Breast epithelium (tissue), 4 donors: ENCODE results near the gene CIROP. TPM values are rescaled to one million over a fixed set of nuclear protein-coding genes. Genes with fewer than 3 reads are reported as not detected.
A peak's percentile ranks its signal among the peaks of the same experiment; 100 is the strongest.

ENCODE experiments used
- DNase-seq, 2 donors: peaks; one replicate each; pipeline ENCODE4 v3.0.0-alpha.2; 2019; ENCODE audit warnings: low spot score in 2 of 2
- H3K27ac ChIP-seq, 2 donors: fragments of 200-600 bp; sonication (generic) in 1 of 2; one replicate each; pipeline ENCODE4 v1.5.1; 2016 to 2019; ENCODE audit warnings: mild to moderate bottlenecking in 1 of 2
- H3K27me3 ChIP-seq, 2 donors: fragments of 200-600 bp; sonication (generic) in 1 of 2; one replicate each; pipeline versions ENCODE4 v1.5.1 to v1.6.0; 2017 to 2019; ENCODE audit warnings: control low read depth in 1 of 2, mild to moderate bottlenecking in 1 of 2
- H3K36me3 ChIP-seq: fragments of 200-600 bp; one replicate; pipeline ENCODE4 v1.5.1; 2019
- H3K4me1 ChIP-seq, 2 donors: fragments of 200-600 bp; sonication (generic); one replicate each; pipeline ENCODE4 v1.5.1; 2016 to 2019; ENCODE audit warnings: control low read depth in 1 of 2
- H3K4me3 ChIP-seq, 3 donors: fragments of 200-600 bp; sonication (generic); 1 replicate in 2 of 3; 2 replicates in 1 of 3; pipeline ENCODE4 v1.5.1; 2016 to 2019; ENCODE audit warnings: mild to moderate bottlenecking in 3 of 3, moderate library complexity in 2 of 3
- H3K9me3 ChIP-seq, 2 donors: fragments of 200-600 bp; sonication (generic) in 1 of 2; one replicate each; pipeline ENCODE4 v1.5.1; 2016 to 2019; ENCODE audit warnings: control low read depth in 1 of 2
- CTCF ChIP-seq, 3 donors: fragments of 450-650 bp; IDR thresholded peaks; one replicate each; pipeline ENCODE4 v1.5.1; 2016 to 2017; ENCODE audit warnings: antibody characterized with exemption in 3 of 3, mild to moderate bottlenecking in 3 of 3, moderate library complexity in 3 of 3
- POLR2A ChIP-seq: fragments of 450-650 bp; IDR thresholded peaks from one replicate; pipeline ENCODE4 v1.6.1; 2016; ENCODE audit warnings: antibody characterized with exemption, mild to moderate bottlenecking, moderate library complexity
- POLR2AphosphoS5 ChIP-seq, 3 donors: sonication (generic); formaldehyde crosslinking; IDR thresholded peaks; one replicate each; pipeline ENCODE4 v1.6.1; 2017; ENCODE audit warnings: antibody characterized with exemption in 3 of 3
- intact Hi-C: fragments of 100-400 bp; cut with DNase I; formaldehyde crosslinking; loops from one replicate; pipeline ENCODE4 v1.15.1; 2023; ENCODE audit warnings: low total_unique reads
- total RNA-seq, 3 donors: library from RNA; depleted of rRNA; stranded (reverse); fragments of >200 nt; gene quantifications; one replicate each; pipeline ENCODE4 v1.1.0, GENCODE V29; 2016

CIROP gene
- total RNA-seq, 3 donors from 2014 or later, result not detected

- TF ChIP-seq POLR2AphosphoS5 (IDR thresholded peaks at IDR 0.05) (no peak), POLR2A (no peak), CTCF (IDR thresholded peaks at IDR 0.05) (no peak)
- H3K4me1 ChIP-seq, result peaks cover 0 to 3% of the 10 kb centered on the region in 2 donors
- no peaks in the 10 kb centered on the region for H3K36me3 ChIP-seq
- H3K27ac ChIP-seq, result no peak overlapping the region
- no peak overlapping the region for H3K4me3 ChIP-seq
- H3K9me3 ChIP-seq, result no peaks in the 10 kb centered on the region
- H3K27me3 ChIP-seq, result no peaks in the 10 kb centered on the region
- intact Hi-C loops, result no loop called here
- DNase-seq, result no peak
Measured at GRCh38 chr14:23115918-23116317, 11.1 kb upstream of the CIROP start.

- H3K4me3 ChIP-seq, result no peak overlapping the region
- peaks cover 0 to 3% of the 10 kb centered on the region in 2 donors for H3K4me1 ChIP-seq
- peak in 1 of 2 donors; percentile 53 for DNase-seq
- intact Hi-C loops, result no loop called here
- no peaks in the 10 kb centered on the region for H3K36me3 ChIP-seq
- no peaks in the 10 kb centered on the region for H3K27me3 ChIP-seq
- no peak for TF ChIP-seq POLR2AphosphoS5 (IDR thresholded peaks at IDR 0.05)
- TF ChIP-seq POLR2A, result no peak
- no peak for TF ChIP-seq CTCF (IDR thresholded peaks at IDR 0.05)
- H3K27ac ChIP-seq, result peak overlapping the region; percentile 67 to 77
- no peaks in the 10 kb centered on the region for H3K9me3 ChIP-seq
Measured at GRCh38 chr14:23115039-23115731, 10.4 kb upstream of the CIROP start.

GRCh38 chr14:23114669-23115038, 9.9 kb upstream of the CIROP start:
- intact Hi-C loops, result no loop called here
- TF ChIP-seq POLR2A (no peak), POLR2AphosphoS5 (IDR thresholded peaks at IDR 0.05) (no peak), CTCF (IDR thresholded peaks at IDR 0.05) (no peak)
- Histone ChIP-seq H3K27me3 (no peaks in the 10 kb centered on the region), H3K4me1 (peaks cover 0 to 3% of the 10 kb centered on the region in 2 donors), H3K9me3 (no peaks in the 10 kb centered on the region), H3K27ac (peak overlapping the region; percentile 67 to 77), H3K4me3 (no peak overlapping the region), H3K36me3 (no peaks in the 10 kb centered on the region)
- DNase-seq, result no peak

GRCh38 chr14:23114120-23114458, 9.3 kb upstream of the CIROP start:
- Histone ChIP-seq H3K9me3 (no peaks in the 10 kb centered on the region), H3K27me3 (no peaks in the 10 kb centered on the region), H3K4me1 (peaks cover 0 to 3% of the 10 kb centered on the region in 2 donors), H3K4me3 (no peak overlapping the region), H3K27ac (no peak overlapping the region), H3K36me3 (no peaks in the 10 kb centered on the region)
- no peak for DNase-seq
- intact Hi-C loops, result no loop called here
- TF ChIP-seq CTCF (IDR thresholded peaks at IDR 0.05), result no peak
- no peak for TF ChIP-seq POLR2A
- TF ChIP-seq POLR2AphosphoS5 (IDR thresholded peaks at IDR 0.05), result no peak

DNA sequence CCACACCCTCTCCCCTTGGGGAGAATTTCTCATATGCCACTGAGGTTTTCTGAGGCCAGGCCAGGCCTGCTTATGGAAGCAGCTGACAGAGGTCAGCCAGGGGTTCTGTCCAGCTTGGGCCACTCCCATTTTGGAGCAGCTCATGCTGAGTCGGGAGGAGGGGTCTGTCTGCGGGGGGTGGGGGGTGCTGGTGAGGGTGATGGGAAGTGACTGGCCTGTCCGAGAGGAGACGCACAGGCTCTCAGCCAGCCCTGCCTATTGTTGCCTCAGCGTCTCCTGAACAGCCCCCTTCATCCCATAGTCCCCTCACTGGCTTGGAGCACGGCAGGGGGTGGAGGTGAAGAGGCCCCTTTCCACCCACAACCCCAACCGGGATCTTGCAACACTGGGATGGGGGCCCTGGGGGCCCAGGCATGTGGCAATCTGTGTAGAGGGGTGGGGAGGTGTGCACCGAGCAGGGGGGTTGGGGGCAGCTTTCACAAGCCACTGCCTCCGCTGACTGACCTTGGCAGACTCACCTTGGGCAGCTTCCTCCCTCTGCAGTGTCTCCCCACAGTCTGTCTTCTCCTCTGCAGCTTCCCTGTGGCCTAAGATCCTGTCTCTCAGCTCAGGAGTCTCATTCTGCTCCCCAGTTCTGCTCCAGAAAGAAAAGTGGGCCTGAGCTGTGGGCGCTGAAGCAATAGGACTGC, 8.8 kb upstream of the CIROP start:
- intact Hi-C loops, result no loop called here
- H3K9me3 ChIP-seq, result no peaks in the 10 kb centered on the region
- H3K27ac ChIP-seq, result no peak overlapping the region
- no peak for TF ChIP-seq POLR2A
- TF ChIP-seq CTCF (IDR thresholded peaks at IDR 0.05), result no peak
- H3K27me3 ChIP-seq, result no peaks in the 10 kb centered on the region
- DNase-seq, result no peak
- H3K4me1 ChIP-seq, result peaks cover 0 to 3% of the 10 kb centered on the region in 2 donors
- H3K36me3 ChIP-seq, result no peaks in the 10 kb centered on the region
- no peak overlapping the region for H3K4me3 ChIP-seq
